SK-N-SH treated with all-trans-retinoic acid at 6 μM for 48 hours (cell line): ENCODE data around the gene DDX27.
A peak's percentile ranks its signal among the peaks of the same experiment; 100 is the strongest.

Source experiments
- ATAC-seq: fragments of 200-7000 bp; cut with Tn5 transposase; 3 replicates; pipeline ENCODE4 v1.9.1; 2020; ENCODE audit warnings: mild to moderate bottlenecking, moderate library complexity
- BACH2 ChIP-seq: fragments of 250-450 bp; sonication (Bioruptor Pico); IDR thresholded peaks from 2 replicates; pipeline ENCODE4 v1.9.0; 2021; ENCODE audit warnings: mild to moderate bottlenecking, borderline replicate concordance
- CSDC2 ChIP-seq: fragments of 250-450 bp; sonication (Bioruptor Pico); IDR thresholded peaks from 2 replicates; pipeline ENCODE4 v1.5.0; 2020; ENCODE audit warnings: mild to moderate bottlenecking, moderate library complexity
- ESRRG ChIP-seq: fragments of 250-450 bp; sonication (Bioruptor Pico); IDR thresholded peaks from 2 replicates; pipeline ENCODE4 v1.6.1; 2021; ENCODE audit warnings: mild to moderate bottlenecking
- GLIS3 ChIP-seq: fragments of 250-450 bp; sonication (Bioruptor Pico); IDR thresholded peaks from 2 replicates; pipeline ENCODE4 v1.5.0; 2020; ENCODE audit warnings: mild to moderate bottlenecking, moderate library complexity
- PPARA ChIP-seq: fragments of 250-450 bp; sonication (Bioruptor Pico); IDR thresholded peaks from 2 replicates; pipeline ENCODE4 v1.5.0; 2020; ENCODE audit warnings: mild to moderate bottlenecking, borderline replicate concordance
- RARB ChIP-seq: fragments of 250-450 bp; sonication (Bioruptor Pico); IDR thresholded peaks from 2 replicates; pipeline ENCODE4 v1.8.0; 2021; ENCODE audit warnings: mild to moderate bottlenecking, moderate library complexity
- SNAI2 ChIP-seq: fragments of 250-450 bp; sonication (Bioruptor Pico); IDR thresholded peaks from 2 replicates; pipeline ENCODE4 v1.5.0; 2020; ENCODE audit warnings: mild to moderate bottlenecking, moderate library complexity
- TCF4 ChIP-seq: fragments of 250-450 bp; sonication (Bioruptor Pico); IDR thresholded peaks from 2 replicates; pipeline ENCODE4 v1.8.0; 2021; ENCODE audit warnings: mild to moderate bottlenecking, moderate library complexity, borderline replicate concordance
- ZC3H10 ChIP-seq: fragments of 250-450 bp; sonication (Bioruptor Pico); IDR thresholded peaks from 2 replicates; pipeline ENCODE4 v1.5.1; 2021; ENCODE audit warnings: mild to moderate bottlenecking, moderate library complexity
- ZFP3 ChIP-seq: fragments of 250-450 bp; sonication (Bioruptor Pico); IDR thresholded peaks from 2 replicates; pipeline ENCODE4 v1.5.0; 2020; ENCODE audit warnings: mild to moderate bottlenecking, moderate library complexity
- ZFP30 ChIP-seq: fragments of 450-650 bp; formaldehyde crosslinking; IDR thresholded peaks from 2 replicates; pipeline ENCODE4 v1.5.0; 2022; ENCODE audit warnings: mild to moderate bottlenecking, moderate library complexity
- ZNF70 ChIP-seq: fragments of 450-650 bp; formaldehyde crosslinking; IDR thresholded peaks from 2 replicates; pipeline ENCODE4 v1.5.0; 2020; ENCODE audit warnings: mild to moderate bottlenecking, moderate library complexity
- ZNF8 ChIP-seq: fragments of 450-650 bp; formaldehyde crosslinking; IDR thresholded peaks from 2 replicates; pipeline ENCODE4 v1.5.0; 2020; ENCODE audit warnings: mild to moderate bottlenecking, moderate library complexity
- TF ChIP-seq, protein P1 (sequence below): fragments of 250-450 bp; sonication (Bioruptor Pico); IDR thresholded peaks from 2 replicates; pipeline ENCODE4 v1.5.0; 2020; ENCODE audit warnings: mild to moderate bottlenecking, moderate library complexity
- TF ChIP-seq, protein P2 (sequence below): fragments of 250-450 bp; sonication (Bioruptor Pico); IDR thresholded peaks from 2 replicates; pipeline ENCODE4 v1.5.1; 2020; ENCODE audit warnings: low read depth, mild to moderate bottlenecking, moderate library complexity
- TF ChIP-seq, protein P3 (sequence below): fragments of 250-450 bp; sonication (Bioruptor Pico); IDR thresholded peaks from 2 replicates; pipeline ENCODE4 v1.5.1; 2021; ENCODE audit warnings: mild to moderate bottlenecking, moderate library complexity
- TF ChIP-seq, protein P4 (sequence below): fragments of 250-450 bp; sonication (Bioruptor Pico); IDR thresholded peaks from 2 replicates; pipeline ENCODE4 v1.8.0; 2020; ENCODE audit warnings: mild to moderate bottlenecking, moderate library complexity, borderline replicate concordance

Gene DDX27

DNA sequence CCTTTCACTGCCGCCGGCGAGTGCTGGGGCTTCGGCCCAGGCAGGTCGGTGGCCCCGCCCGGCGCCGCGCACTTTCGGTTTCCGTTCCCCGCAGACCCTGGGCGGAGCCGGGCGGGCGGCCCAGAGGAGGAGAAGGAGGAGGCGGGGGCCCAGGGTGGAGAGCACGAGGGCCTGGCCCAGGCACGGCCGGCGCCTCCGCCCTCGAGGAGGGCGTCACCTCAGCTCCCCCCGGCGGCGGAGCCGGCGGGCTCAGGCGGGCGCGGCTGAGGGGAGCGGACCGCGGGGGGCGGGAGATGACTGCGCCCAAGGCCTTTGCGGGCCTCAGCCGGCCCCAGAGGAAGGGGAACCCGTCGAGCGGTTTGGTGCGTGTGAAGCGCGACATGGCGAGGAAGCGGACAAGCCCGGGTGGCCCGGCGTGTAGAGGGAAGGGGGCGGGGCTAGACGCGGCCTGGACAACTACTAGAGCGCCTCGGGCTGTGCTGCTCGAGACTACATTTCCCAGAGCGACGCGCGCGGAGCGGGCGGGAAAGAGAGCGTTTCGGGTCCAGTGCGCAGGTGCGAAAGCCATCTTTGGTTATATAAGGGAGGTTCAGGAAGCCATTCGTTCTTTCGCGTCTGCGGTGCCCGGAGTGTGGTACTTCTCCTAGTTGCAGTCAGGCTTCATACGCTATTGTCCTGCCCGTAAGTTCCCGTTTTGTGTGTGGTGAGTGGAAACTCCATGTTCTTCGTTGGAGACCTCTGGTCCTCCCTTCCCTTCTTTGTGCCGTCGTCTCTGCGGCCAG, 59.0 kb downstream of the DDX27 start, which contains the start of gene ZNFX1:
TSS of gene ZNFX1 (minus strand) at position 22 of the 782 bp plus-strand sequence. CDS start 2,218 bp downstream, outside the sequence.
- TF ChIP-seq CSDC2 (CRISPR knock-in tag) (0 out of 2 replicates have a peak, but pooled peaks have one; percentile 47), RARB (CRISPR knock-in tag) (no peak), ZC3H10 (CRISPR knock-in tag) (0 out of 2 replicates have a peak, but pooled peaks have one; percentile 36), ESRRG (CRISPR knock-in tag) (peak; percentile 58; the same call in 1 of the 2 replicates)
- TF ChIP-seq, protein P1, sequence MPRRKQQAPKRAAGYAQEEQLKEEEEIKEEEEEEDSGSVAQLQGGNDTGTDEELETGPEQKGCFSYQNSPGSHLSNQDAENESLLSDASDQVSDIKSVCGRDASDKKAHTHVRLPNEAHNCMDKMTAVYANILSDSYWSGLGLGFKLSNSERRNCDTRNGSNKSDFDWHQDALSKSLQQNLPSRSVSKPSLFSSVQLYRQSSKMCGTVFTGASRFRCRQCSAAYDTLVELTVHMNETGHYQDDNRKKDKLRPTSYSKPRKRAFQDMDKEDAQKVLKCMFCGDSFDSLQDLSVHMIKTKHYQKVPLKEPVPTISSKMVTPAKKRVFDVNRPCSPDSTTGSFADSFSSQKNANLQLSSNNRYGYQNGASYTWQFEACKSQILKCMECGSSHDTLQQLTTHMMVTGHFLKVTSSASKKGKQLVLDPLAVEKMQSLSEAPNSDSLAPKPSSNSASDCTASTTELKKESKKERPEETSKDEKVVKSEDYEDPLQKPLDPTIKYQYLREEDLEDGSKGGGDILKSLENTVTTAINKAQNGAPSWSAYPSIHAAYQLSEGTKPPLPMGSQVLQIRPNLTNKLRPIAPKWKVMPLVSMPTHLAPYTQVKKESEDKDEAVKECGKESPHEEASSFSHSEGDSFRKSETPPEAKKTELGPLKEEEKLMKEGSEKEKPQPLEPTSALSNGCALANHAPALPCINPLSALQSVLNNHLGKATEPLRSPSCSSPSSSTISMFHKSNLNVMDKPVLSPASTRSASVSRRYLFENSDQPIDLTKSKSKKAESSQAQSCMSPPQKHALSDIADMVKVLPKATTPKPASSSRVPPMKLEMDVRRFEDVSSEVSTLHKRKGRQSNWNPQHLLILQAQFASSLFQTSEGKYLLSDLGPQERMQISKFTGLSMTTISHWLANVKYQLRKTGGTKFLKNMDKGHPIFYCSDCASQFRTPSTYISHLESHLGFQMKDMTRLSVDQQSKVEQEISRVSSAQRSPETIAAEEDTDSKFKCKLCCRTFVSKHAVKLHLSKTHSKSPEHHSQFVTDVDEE = 0 out of 2 replicates have a peak, but pooled peaks have one; percentile 64
- peak; percentile 90 for ATAC-seq

DNA sequence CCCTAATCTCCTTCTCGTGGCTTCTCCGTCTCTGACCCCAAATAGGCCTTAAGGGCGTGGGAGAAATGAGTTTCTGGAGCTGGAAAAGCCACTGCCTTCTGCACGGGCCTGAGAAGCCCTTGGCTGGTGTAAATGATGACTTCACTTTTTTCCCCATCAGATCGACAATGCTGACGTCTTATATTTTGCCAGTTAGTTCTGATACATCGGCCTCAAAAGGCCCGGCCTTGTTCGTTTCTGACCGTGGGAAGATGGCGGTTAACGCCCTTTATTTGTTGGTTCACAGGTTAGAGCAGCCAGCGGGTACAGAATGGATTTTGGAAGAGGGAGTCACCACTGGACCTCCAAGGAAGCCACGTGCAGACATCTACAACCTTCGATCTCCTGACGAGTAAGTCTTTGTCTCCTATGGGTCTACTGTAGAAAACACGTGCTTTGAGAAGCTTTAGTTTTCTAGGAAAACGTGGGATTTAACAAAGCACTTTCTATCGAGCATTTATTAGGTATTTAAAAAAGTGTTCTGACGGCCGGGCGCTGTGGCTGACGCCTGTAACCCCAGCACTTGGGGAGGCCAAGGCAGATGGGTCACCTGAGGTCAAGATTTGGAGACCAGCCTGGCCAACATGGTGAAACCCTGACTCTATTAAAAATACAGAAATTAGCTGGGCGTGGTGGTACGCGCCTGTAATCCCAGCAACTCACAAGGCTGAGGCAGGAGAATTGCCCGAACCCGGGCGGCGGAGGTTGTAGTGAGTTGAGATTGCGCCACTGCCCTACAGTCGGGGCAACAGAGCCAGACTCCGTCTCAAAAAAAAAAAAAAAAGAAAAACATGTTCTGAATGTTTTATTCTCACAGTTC, 59.8 kb downstream of the DDX27 start:
- no peak for ATAC-seq
- TF ChIP-seq RARB (CRISPR knock-in tag) (no peak), ESRRG (CRISPR knock-in tag) (0 out of 2 replicates have a peak, but pooled peaks have one; percentile 40)
- TF ChIP-seq, all 23 proteins: peak for 1

DNA sequence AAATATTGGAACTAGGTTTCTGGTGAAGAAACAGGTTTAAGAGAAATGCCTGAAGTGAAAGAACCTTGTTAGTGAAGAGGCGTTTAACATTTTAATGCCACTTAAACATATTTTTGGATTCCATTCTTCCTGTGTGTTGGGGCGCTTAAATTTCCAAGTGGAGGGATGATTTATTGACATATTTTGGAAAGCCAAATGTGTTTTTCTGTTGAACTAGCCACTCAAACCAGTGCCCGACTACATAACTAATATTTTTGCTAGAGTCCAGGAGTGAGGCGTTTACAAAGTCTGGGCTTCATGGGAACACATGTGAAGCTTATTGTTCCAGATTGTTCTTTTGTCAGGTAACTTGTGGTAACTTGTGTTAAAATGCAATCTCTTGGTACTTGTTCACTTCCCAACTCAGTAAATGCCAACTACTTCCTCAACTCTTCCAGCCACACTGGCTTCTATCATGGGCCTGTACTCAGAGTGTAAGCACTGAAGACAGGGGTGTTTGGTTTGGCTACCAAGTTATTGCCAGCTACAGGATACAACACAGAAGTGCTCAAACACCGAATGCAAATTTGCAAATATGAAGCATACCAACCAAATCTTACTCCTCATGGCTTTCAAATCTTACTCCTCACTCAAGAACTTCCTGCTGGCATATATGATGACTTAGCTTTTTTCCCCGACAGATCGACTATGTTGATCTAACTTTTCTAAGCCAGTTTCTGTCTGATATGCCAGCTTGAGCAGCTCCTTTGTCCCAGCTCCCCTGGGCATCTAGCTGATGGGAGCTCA, 60.7 kb downstream of the DDX27 start:
- TF ChIP-seq RARB (CRISPR knock-in tag) = no peak
- TF ChIP-seq, protein P1 = no peak
- TF ChIP-seq SNAI2 (CRISPR knock-in tag) = no peak
- TF ChIP-seq ZNF8 (CRISPR knock-in tag) = no peak
- TF ChIP-seq TCF4 = no peak
- no peak for TF ChIP-seq ZC3H10 (CRISPR knock-in tag)
- TF ChIP-seq ZFP30 (CRISPR knock-in tag) = no peak
- TF ChIP-seq GLIS3 (CRISPR knock-in tag) = no peak
- TF ChIP-seq, protein P2, sequence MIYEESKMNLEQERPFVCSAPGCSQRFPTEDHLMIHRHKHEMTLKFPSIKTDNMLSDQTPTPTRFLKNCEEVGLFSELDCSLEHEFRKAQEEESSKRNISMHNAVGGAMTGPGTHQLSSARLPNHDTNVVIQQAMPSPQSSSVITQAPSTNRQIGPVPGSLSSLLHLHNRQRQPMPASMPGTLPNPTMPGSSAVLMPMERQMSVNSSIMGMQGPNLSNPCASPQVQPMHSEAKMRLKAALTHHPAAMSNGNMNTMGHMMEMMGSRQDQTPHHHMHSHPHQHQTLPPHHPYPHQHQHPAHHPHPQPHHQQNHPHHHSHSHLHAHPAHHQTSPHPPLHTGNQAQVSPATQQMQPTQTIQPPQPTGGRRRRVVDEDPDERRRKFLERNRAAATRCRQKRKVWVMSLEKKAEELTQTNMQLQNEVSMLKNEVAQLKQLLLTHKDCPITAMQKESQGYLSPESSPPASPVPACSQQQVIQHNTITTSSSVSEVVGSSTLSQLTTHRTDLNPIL (CRISPR knock-in tag) = no peak
- TF ChIP-seq, protein P3, sequence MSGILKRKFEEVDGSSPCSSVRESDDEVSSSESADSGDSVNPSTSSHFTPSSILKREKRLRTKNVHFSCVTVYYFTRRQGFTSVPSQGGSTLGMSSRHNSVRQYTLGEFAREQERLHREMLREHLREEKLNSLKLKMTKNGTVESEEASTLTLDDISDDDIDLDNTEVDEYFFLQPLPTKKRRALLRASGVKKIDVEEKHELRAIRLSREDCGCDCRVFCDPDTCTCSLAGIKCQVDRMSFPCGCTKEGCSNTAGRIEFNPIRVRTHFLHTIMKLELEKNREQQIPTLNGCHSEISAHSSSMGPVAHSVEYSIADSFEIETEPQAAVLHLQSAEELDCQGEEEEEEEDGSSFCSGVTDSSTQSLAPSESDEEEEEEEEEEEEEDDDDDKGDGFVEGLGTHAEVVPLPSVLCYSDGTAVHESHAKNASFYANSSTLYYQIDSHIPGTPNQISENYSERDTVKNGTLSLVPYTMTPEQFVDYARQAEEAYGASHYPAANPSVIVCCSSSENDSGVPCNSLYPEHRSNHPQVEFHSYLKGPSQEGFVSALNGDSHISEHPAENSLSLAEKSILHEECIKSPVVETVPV = no peak
- TF ChIP-seq ZNF70 (CRISPR knock-in tag) = no peak
- no peak for TF ChIP-seq CSDC2 (CRISPR knock-in tag)
- no peak for TF ChIP-seq BACH2 (CRISPR knock-in tag)
- no peak for TF ChIP-seq ESRRG (CRISPR knock-in tag)
- TF ChIP-seq, protein P4, sequence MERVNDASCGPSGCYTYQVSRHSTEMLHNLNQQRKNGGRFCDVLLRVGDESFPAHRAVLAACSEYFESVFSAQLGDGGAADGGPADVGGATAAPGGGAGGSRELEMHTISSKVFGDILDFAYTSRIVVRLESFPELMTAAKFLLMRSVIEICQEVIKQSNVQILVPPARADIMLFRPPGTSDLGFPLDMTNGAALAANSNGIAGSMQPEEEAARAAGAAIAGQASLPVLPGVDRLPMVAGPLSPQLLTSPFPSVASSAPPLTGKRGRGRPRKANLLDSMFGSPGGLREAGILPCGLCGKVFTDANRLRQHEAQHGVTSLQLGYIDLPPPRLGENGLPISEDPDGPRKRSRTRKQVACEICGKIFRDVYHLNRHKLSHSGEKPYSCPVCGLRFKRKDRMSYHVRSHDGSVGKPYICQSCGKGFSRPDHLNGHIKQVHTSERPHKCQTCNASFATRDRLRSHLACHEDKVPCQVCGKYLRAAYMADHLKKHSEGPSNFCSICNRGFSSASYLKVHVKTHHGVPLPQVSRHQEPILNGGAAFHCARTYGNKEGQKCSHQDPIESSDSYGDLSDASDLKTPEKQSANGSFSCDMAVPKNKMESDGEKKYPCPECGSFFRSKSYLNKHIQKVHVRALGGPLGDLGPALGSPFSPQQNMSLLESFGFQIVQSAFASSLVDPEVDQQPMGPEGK (CRISPR knock-in tag) = no peak
- no peak for TF ChIP-seq PPARA (CRISPR knock-in tag)
- no peak for TF ChIP-seq ZFP3 (CRISPR knock-in tag)
- ATAC-seq = no peak
